K562 (cell line): Measurements from ENCODE around the gene POLDIP3. TPM values are rescaled to one million over a fixed set of nuclear protein-coding genes. Genes with fewer than 3 reads are reported as not detected.

Source experiments
- ARID1B ChIP-seq: fragments of 450-650 bp; IDR thresholded peaks from 2 replicates; pipeline ENCODE4 v1.6.1; 2016; ENCODE audit warnings: antibody characterized with exemption, mild to moderate bottlenecking, inconsistent platforms
- BRD9 ChIP-seq: fragments of 450-650 bp; IDR thresholded peaks from 2 replicates; pipeline ENCODE4 v1.6.1; 2018; ENCODE audit warnings: low read depth; ENCODE audit not compliant: partially characterized antibody
- CXXC5 ChIP-seq: fragments of 250-450 bp; sonication (Bioruptor Pico); IDR thresholded peaks from 2 replicates; pipeline ENCODE4 v1.8.0; 2022; ENCODE audit warnings: inconsistent platforms, mild to moderate bottlenecking, moderate library complexity
- ELK3 ChIP-seq: fragments of 450-650 bp; formaldehyde crosslinking; IDR thresholded peaks from 2 replicates; pipeline ENCODE4 v1.4.0; 2020; ENCODE audit warnings: mild to moderate bottlenecking
- ESRRB ChIP-seq: fragments of 250-450 bp; sonication (Bioruptor Pico); IDR thresholded peaks from 2 replicates; pipeline ENCODE4 v1.5.0; 2020; ENCODE audit warnings: mild to moderate bottlenecking, moderate library complexity, borderline replicate concordance
- FOS ChIP-seq: IDR thresholded peaks from 3 replicates; pipeline ENCODE4 v1.6.1; 2011; ENCODE audit not compliant: insufficient read length; ENCODE audit errors: extremely low read depth
- JUNB ChIP-seq: fragments of 450-650 bp; formaldehyde crosslinking; conservative IDR thresholded peaks from 2 replicates; pipeline ENCODE4 v1.4.0; 2020; ENCODE audit warnings: mild to moderate bottlenecking
- KLF6 ChIP-seq: fragments of 250-450 bp; sonication (Bioruptor Pico); IDR thresholded peaks from 2 replicates; pipeline ENCODE4 v1.4.0; 2020; ENCODE audit warnings: mild to moderate bottlenecking, moderate library complexity, borderline replicate concordance
- LEF1 ChIP-seq: fragments of 450-650 bp; IDR thresholded peaks from 2 replicates; pipeline ENCODE4 v1.6.1; 2016; ENCODE audit warnings: mild to moderate bottlenecking
- MCM5 ChIP-seq: fragments of 450-650 bp; IDR thresholded peaks from 2 replicates; pipeline ENCODE4 v1.6.1; 2016; ENCODE audit warnings: low read depth
- PHB2 ChIP-seq: fragments of 450-650 bp; IDR thresholded peaks from 2 replicates; pipeline ENCODE4 v1.6.1; 2017; ENCODE audit warnings: low read depth
- POLR2A ChIP-seq: fragments of 450-650 bp; conservative IDR thresholded peaks from 2 replicates; pipeline ENCODE4 v1.6.1; 2016
- PTBP1 ChIP-seq: fragments of 200-400 bp; formaldehyde crosslinking; IDR thresholded peaks from 2 replicates; pipeline ENCODE4 v1.6.1; 2017; ENCODE audit warnings: low read depth, low read length
- SETDB1 ChIP-seq: IDR thresholded peaks from one replicate; pipeline ENCODE4 v1.6.1; 2012; ENCODE audit warnings: low read length, control low read depth, inconsistent platforms
- TCF7 ChIP-seq: sonication (generic); IDR thresholded peaks from 2 replicates; pipeline ENCODE4 v1.6.1; 2016; ENCODE audit warnings: antibody characterized with exemption, borderline replicate concordance
- ZBTB26 ChIP-seq: fragments of 450-650 bp; formaldehyde crosslinking; IDR thresholded peaks from 2 replicates; pipeline ENCODE4 v1.4.0; 2022; ENCODE audit warnings: missing genetic modification characterization
- ZNF507 ChIP-seq: conservative IDR thresholded peaks from 2 replicates; pipeline ENCODE4 v1.6.1; 2017; ENCODE audit warnings: missing genetic modification characterization, missing compliant biosample characterization
- polyA plus RNA-seq, 8 experiments: library from polyadenylated mRNA; depleted of rRNA in 4 of 8; stranded (reverse) in 5 of 8; unstranded in 3 of 8; fragments of >200 nt; fragmentation: Nextera tagmentation in 2 of 8; fragmentation: Illumina TruSeq in 1 of 8; extraction: Ambion mirVana in 2 of 8; extraction: Trizol in 1 of 8; gene quantifications; 2 replicates each; pipeline versions ENCODE4 v1.2.1 to v1.2.3, GENCODE V29; 2011 to 2014; ENCODE audit warnings: inconsistent platforms in 1 of 8, missing spikeins in 1 of 8
- total RNA-seq, 7 experiments: library from RNA; depleted of rRNA in 6 of 7; stranded (reverse); fragments of >200 nt in 6 of 7; fragmentation: Illumina TruSeq in 2 of 7; extraction: Trizol in 2 of 7; gene quantifications; 2 replicates each; pipeline versions ENCODE4 v1.2.1 to v1.2.3, GENCODE V29; 2011 to 2021; ENCODE audit warnings: low replicate concordance in 1 of 7
- TF ChIP-seq, protein P1 (sequence below): fragments of 150-350 bp; conservative IDR thresholded peaks from 2 replicates; pipeline ENCODE4 v1.6.1; 2014; ENCODE audit warnings: low read length
- TF ChIP-seq, protein P2 (sequence below): fragments of 250-450 bp; sonication (Bioruptor Pico); IDR thresholded peaks from 2 replicates; pipeline ENCODE4 v1.4.0; 2020; ENCODE audit warnings: borderline replicate concordance
- TF ChIP-seq, protein P3 (sequence below): fragments of 250-450 bp; sonication (Bioruptor Pico); IDR thresholded peaks from 2 replicates; pipeline ENCODE4 v1.5.0; 2021
- TF ChIP-seq, protein P4 (sequence below): fragments of 450-650 bp; formaldehyde crosslinking; IDR thresholded peaks from 2 replicates; pipeline ENCODE4 v1.4.0; 2020; ENCODE audit warnings: mild to moderate bottlenecking, mixed read lengths

POLDIP3 gene
- total and polyA plus RNA-seq, 9 of the 15 experiments (the other 6 are each of a cell fraction or from before 2014, with no cell fraction given): 14.3 to 53.0 (median 26.3) TPM

GRCh38 chr22:42614312-42615091 lies at the start of gene POLDIP3 (continued):
- TF ChIP-seq, protein P1, sequence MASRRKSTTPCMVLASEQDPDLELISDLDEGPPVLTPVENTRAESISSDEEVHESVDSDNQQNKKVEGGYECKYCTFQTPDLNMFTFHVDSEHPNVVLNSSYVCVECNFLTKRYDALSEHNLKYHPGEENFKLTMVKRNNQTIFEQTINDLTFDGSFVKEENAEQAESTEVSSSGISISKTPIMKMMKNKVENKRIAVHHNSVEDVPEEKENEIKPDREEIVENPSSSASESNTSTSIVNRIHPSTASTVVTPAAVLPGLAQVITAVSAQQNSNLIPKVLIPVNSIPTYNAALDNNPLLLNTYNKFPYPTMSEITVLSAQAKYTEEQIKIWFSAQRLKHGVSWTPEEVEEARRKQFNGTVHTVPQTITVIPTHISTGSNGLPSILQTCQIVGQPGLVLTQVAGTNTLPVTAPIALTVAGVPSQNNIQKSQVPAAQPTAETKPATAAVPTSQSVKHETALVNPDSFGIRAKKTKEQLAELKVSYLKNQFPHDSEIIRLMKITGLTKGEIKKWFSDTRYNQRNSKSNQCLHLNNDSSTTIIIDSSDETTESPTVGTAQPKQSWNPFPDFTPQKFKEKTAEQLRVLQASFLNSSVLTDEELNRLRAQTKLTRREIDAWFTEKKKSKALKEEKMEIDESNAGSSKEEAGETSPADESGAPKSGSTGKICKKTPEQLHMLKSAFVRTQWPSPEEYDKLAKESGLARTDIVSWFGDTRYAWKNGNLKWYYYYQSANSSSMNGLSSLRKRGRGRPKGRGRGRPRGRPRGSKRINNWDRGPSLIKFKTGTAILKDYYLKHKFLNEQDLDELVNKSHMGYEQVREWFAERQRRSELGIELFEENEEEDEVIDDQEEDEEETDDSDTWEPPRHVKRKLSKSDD: 0 out of 2 replicates have a peak, but pooled peaks have one; percentile 6
- no peak for TF ChIP-seq PHB2
- TF ChIP-seq TCF7: no peak
- TF ChIP-seq ESRRB: no peak
- no peak for TF ChIP-seq SETDB1
- TF ChIP-seq BRD9: no peak
- no peak for TF ChIP-seq POLR2A
- TF ChIP-seq, protein P2, sequence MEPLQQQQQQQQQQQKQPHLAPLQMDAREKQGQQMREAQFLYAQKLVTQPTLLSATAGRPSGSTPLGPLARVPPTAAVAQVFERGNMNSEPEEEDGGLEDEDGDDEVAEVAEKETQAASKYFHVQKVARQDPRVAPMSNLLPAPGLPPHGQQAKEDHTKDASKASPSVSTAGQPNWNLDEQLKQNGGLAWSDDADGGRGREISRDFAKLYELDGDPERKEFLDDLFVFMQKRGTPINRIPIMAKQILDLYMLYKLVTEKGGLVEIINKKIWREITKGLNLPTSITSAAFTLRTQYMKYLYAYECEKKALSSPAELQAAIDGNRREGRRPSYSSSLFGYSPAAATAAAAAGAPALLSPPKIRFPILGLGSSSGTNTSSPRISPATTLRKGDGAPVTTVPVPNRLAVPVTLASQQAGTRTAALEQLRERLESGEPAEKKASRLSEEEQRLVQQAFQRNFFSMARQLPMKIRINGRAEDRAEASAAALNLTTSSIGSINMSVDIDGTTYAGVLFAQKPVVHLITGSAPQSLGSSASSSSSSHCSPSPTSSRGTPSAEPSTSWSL (CRISPR knock-in tag): no peak
- TF ChIP-seq JUNB: no peak
- peak; percentile 71 for TF ChIP-seq CXXC5 (CRISPR knock-in tag)
- no peak for TF ChIP-seq LEF1
- TF ChIP-seq ARID1B: no peak
- TF ChIP-seq PTBP1: no peak
- TF ChIP-seq ELK3 (CRISPR knock-in tag): no peak
- TF ChIP-seq ZBTB26: no peak
- TF ChIP-seq FOS: no peak
- TF ChIP-seq, protein P3, sequence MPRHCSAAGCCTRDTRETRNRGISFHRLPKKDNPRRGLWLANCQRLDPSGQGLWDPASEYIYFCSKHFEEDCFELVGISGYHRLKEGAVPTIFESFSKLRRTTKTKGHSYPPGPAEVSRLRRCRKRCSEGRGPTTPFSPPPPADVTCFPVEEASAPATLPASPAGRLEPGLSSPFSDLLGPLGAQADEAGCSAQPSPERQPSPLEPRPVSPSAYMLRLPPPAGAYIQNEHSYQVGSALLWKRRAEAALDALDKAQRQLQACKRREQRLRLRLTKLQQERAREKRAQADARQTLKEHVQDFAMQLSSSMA: no peak
- TF ChIP-seq, protein P4, sequence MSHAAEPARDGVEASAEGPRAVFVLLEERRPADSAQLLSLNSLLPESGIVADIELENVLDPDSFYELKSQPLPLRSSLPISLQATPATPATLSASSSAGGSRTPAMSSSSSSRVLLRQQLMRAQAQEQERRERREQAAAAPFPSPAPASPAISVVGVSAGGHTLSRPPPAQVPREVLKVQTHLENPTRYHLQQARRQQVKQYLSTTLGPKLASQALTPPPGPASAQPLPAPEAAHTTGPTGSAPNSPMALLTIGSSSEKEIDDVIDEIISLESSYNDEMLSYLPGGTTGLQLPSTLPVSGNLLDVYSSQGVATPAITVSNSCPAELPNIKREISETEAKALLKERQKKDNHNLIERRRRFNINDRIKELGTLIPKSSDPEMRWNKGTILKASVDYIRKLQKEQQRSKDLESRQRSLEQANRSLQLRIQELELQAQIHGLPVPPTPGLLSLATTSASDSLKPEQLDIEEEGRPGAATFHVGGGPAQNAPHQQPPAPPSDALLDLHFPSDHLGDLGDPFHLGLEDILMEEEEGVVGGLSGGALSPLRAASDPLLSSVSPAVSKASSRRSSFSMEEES: no peak
- no peak for TF ChIP-seq KLF6 (CRISPR knock-in tag)
- no peak for TF ChIP-seq MCM5
- TF ChIP-seq ZNF507 (tag): no peak
